Adrenal gland (tissue), 5 donors: ENCODE results near the gene PRKN.

Experiments used
- CTCF ChIP-seq, 6 experiments: fragments of 450-650 bp in 4 of 6; fragments of 200-600 bp in 2 of 6; sonication (generic) in 1 of 6; IDR thresholded peaks; 1 replicate in 5 of 6; 2 replicates in 1 of 6; pipeline versions ENCODE4 v1.5.1 to v1.8.0; 2016 to 2021; ENCODE audit warnings: antibody characterized with exemption in 6 of 6, mild to moderate bottlenecking in 2 of 6, moderate library complexity in 1 of 6
- POLR2A ChIP-seq, 2 donors: fragments of 450-650 bp; IDR thresholded peaks; one replicate each; pipeline ENCODE4 v1.6.1; 2017; ENCODE audit warnings: antibody characterized with exemption in 2 of 2, mild to moderate bottlenecking in 2 of 2, moderate library complexity in 1 of 2
- donor health status: DM: no; HTN: no; CAD: no.

- TF ChIP-seq POLR2A (IDR thresholded peaks at IDR 0.05) = no peak
- TF ChIP-seq CTCF (IDR thresholded peaks at IDR 0.05) = no peak
Observed at GRCh38 chr6:162493917-162494316, 233.6 kb downstream of the PRKN start.
